Breast epithelium (tissue), 4 donors: ENCODE data around the gene TRANK1. TPM values are rescaled to one million over a fixed set of nuclear protein-coding genes. Genes with fewer than 3 reads are reported as not detected.

Experiments used
- DNase-seq, 2 donors: peaks; one replicate each; pipeline ENCODE4 v3.0.0-alpha.2; 2019; ENCODE audit warnings: low spot score in 2 of 2
- H3K27ac ChIP-seq, 2 donors: fragments of 200-600 bp; sonication (generic) in 1 of 2; one replicate each; pipeline ENCODE4 v1.5.1; 2016 to 2019; ENCODE audit warnings: mild to moderate bottlenecking in 1 of 2
- H3K27me3 ChIP-seq, 2 donors: fragments of 200-600 bp; sonication (generic) in 1 of 2; one replicate each; pipeline versions ENCODE4 v1.5.1 to v1.6.0; 2017 to 2019; ENCODE audit warnings: control low read depth in 1 of 2, mild to moderate bottlenecking in 1 of 2
- H3K36me3 ChIP-seq: fragments of 200-600 bp; one replicate; pipeline ENCODE4 v1.5.1; 2019
- H3K4me1 ChIP-seq, 2 donors: fragments of 200-600 bp; sonication (generic); one replicate each; pipeline ENCODE4 v1.5.1; 2016 to 2019; ENCODE audit warnings: control low read depth in 1 of 2
- H3K4me3 ChIP-seq, 3 donors: fragments of 200-600 bp; sonication (generic); 1 replicate in 2 of 3; 2 replicates in 1 of 3; pipeline ENCODE4 v1.5.1; 2016 to 2019; ENCODE audit warnings: mild to moderate bottlenecking in 3 of 3, moderate library complexity in 2 of 3
- H3K9me3 ChIP-seq, 2 donors: fragments of 200-600 bp; sonication (generic) in 1 of 2; one replicate each; pipeline ENCODE4 v1.5.1; 2016 to 2019; ENCODE audit warnings: control low read depth in 1 of 2
- POLR2A ChIP-seq: fragments of 450-650 bp; IDR thresholded peaks from one replicate; pipeline ENCODE4 v1.6.1; 2016; ENCODE audit warnings: antibody characterized with exemption, mild to moderate bottlenecking, moderate library complexity
- POLR2AphosphoS5 ChIP-seq, 3 donors: sonication (generic); formaldehyde crosslinking; IDR thresholded peaks; one replicate each; pipeline ENCODE4 v1.6.1; 2017; ENCODE audit warnings: antibody characterized with exemption in 3 of 3
- intact Hi-C: fragments of 100-400 bp; cut with DNase I; formaldehyde crosslinking; loops from one replicate; pipeline ENCODE4 v1.15.1; 2023; ENCODE audit warnings: low total_unique reads
- total RNA-seq, 3 donors: library from RNA; depleted of rRNA; stranded (reverse); fragments of >200 nt; gene quantifications; one replicate each; pipeline ENCODE4 v1.1.0, GENCODE V29; 2016
- TF ChIP-seq, protein P1 (sequence below), 3 donors: fragments of 450-650 bp; IDR thresholded peaks; one replicate each; pipeline ENCODE4 v1.5.1; 2016 to 2017; ENCODE audit warnings: antibody characterized with exemption in 3 of 3, mild to moderate bottlenecking in 3 of 3, moderate library complexity in 3 of 3

TRANK1 gene
- total RNA-seq, 3 donors from 2014 or later, result 13.6 to 16.6 (median 13.8) TPM

DNA sequence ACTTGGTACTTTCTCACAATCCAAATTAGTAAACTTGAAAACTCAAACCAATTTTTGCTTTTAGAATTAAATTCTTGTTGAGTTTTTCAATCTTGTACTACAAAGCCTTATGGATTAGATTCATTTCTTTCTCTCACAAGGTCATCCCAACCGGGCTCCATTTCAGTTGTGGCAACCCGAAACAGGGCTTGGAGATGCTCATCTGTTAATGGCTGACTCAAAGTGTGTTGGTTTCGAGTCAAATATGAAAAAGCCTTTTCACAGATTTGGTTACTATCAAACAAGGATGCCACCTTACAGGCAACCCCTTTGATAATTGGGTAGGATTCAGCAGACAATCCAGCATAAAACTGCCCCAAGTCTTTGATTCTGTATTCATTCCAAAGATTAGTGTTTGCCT, 46.3 kb upstream of the TRANK1 start:
- H3K27me3 ChIP-seq, result no peaks in the 10 kb centered on the region
- peak overlapping the region; percentile 99 for H3K27ac ChIP-seq
- peak overlapping the region; percentile 66 to 89 (median 78) for H3K4me3 ChIP-seq
- no peaks in the 10 kb centered on the region for H3K9me3 ChIP-seq
- no peak for DNase-seq
- intact Hi-C loops, result no loop called here
- H3K36me3 ChIP-seq, result no peaks in the 10 kb centered on the region
- TF ChIP-seq POLR2AphosphoS5 (IDR thresholded peaks at IDR 0.05) (no peak), POLR2A (no peak)
- TF ChIP-seq, protein P1, sequence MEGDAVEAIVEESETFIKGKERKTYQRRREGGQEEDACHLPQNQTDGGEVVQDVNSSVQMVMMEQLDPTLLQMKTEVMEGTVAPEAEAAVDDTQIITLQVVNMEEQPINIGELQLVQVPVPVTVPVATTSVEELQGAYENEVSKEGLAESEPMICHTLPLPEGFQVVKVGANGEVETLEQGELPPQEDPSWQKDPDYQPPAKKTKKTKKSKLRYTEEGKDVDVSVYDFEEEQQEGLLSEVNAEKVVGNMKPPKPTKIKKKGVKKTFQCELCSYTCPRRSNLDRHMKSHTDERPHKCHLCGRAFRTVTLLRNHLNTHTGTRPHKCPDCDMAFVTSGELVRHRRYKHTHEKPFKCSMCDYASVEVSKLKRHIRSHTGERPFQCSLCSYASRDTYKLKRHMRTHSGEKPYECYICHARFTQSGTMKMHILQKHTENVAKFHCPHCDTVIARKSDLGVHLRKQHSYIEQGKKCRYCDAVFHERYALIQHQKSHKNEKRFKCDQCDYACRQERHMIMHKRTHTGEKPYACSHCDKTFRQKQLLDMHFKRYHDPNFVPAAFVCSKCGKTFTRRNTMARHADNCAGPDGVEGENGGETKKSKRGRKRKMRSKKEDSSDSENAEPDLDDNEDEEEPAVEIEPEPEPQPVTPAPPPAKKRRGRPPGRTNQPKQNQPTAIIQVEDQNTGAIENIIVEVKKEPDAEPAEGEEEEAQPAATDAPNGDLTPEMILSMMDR (IDR thresholded peaks at IDR 0.05), result no peak
- peaks cover 2 to 9% of the 10 kb centered on the region in 2 donors for H3K4me1 ChIP-seq

GRCh38 chr3:36989568-36989967, 44.7 kb upstream of the TRANK1 start:
- H3K36me3 ChIP-seq, result no peaks in the 10 kb centered on the region
- H3K27me3 ChIP-seq, result no peaks in the 10 kb centered on the region
- TF ChIP-seq POLR2AphosphoS5 (IDR thresholded peaks at IDR 0.05) (no peak), POLR2A (no peak)
- TF ChIP-seq, protein P1 (IDR thresholded peaks at IDR 0.05), result no peak
- no peak overlapping the region for H3K27ac ChIP-seq
- intact Hi-C loops, result no loop called here
- H3K4me1 ChIP-seq, result peaks cover 2 to 9% of the 10 kb centered on the region in 2 donors
- peak overlapping the region in 2 of 3 donors; percentile 8 to 43 for H3K4me3 ChIP-seq
- no peak for DNase-seq
- no peaks in the 10 kb centered on the region for H3K9me3 ChIP-seq

DNA sequence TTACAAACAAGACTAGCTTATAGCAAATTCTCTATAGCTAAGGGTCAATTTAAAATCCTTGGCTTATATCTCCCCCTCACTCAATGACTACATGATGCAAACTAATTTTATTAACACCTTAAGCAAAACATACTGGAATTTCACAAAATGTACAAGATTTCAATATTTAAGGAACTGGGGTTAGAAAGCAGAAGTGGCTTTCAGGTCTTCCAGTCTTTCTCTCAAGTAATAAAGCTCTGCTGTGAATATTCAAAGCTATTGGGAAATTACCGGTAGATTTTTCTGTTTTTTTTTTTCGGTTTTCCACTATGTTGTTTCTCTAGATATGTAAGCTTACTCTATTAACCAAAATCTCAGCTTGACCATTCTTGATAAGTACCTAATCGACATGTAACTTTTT, 44.2 kb upstream of the TRANK1 start:
- Histone ChIP-seq H3K27me3 (no peaks in the 10 kb centered on the region), H3K9me3 (no peaks in the 10 kb centered on the region), H3K27ac (no peak overlapping the region), H3K4me3 (peak overlapping the region in 2 of 3 donors; percentile 8 to 43), H3K36me3 (no peaks in the 10 kb centered on the region), H3K4me1 (peaks cover 2 to 9% of the 10 kb centered on the region in 2 donors)
- DNase-seq, result no peak
- intact Hi-C loops, result no loop called here
- TF ChIP-seq POLR2AphosphoS5 (IDR thresholded peaks at IDR 0.05), result no peak
- TF ChIP-seq, protein P1 (IDR thresholded peaks at IDR 0.05), result no peak
- TF ChIP-seq POLR2A, result no peak

DNA sequence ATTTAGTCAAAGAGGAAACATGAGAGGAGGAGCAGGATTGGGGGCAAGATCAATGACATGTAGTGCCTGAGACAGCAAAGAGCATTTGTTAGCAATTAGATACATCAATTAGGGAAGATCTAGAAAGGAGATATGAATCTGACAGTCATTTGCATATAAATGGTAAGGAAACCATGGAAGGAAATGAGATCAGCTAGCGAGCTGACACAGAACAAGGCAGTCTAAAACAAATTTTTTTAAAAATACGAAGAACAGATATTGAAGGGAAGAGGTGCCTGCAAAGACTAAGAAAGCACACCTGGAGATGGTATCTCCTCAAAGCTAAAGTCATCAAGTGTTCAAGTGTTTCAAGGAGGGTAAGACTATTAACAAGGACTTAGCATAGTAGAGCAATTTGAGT, 43.5 kb upstream of the TRANK1 start:
- intact Hi-C loops, result no loop called here
- no peak for DNase-seq
- no peaks in the 10 kb centered on the region for H3K36me3 ChIP-seq

DNA sequence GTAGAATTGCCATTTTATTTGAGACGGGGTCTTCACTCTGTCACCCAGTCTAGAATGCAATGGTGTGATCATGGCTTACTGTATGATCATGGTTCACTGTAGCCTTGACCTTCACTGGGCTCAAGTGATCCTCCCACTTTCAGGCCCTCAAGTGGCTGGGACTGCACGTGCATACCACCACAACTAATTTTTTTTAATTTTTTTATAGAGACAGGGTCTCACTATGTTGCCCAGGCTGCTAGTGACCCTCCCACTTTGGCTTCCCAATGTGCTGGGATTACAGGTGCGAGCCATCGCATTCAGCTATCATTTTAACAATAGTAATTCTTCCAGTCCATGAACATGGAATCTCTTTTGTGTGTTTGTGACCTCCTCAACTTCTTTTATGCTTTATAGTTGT, 36.2 kb upstream of the TRANK1 start:
- TF ChIP-seq POLR2A, result no peak
- TF ChIP-seq POLR2AphosphoS5 (IDR thresholded peaks at IDR 0.05), result no peak
- TF ChIP-seq, protein P1 (IDR thresholded peaks at IDR 0.05), result no peak

More for the DNA sequence above, 43.5 kb upstream of the TRANK1 start:
- Histone ChIP-seq H3K4me1 (peaks cover 2 to 9% of the 10 kb centered on the region in 2 donors), H3K27ac (no peak overlapping the region), H3K4me3 (peak overlapping the region in 1 of 3 donors; percentile 24), H3K9me3 (no peaks in the 10 kb centered on the region), H3K27me3 (no peaks in the 10 kb centered on the region)
- TF ChIP-seq, protein P1 (IDR thresholded peaks at IDR 0.05), result no peak
- TF ChIP-seq POLR2AphosphoS5 (IDR thresholded peaks at IDR 0.05) (no peak), POLR2A (no peak)

More for the DNA sequence above, 36.2 kb upstream of the TRANK1 start:
- Histone ChIP-seq H3K4me3 (no peak overlapping the region), H3K9me3 (peaks cover 0 to 6% of the 10 kb centered on the region in 2 donors), H3K27me3 (no peaks in the 10 kb centered on the region), H3K4me1 (no peaks in the 10 kb centered on the region), H3K27ac (no peak overlapping the region), H3K36me3 (no peaks in the 10 kb centered on the region)
- no peak for DNase-seq
- intact Hi-C loops, result no loop called here
